RWPE2 (cell line): ENCODE measurements around the gene PLSCR1.
"Not testable (repeated sequence)": the region's sequence is repeated elsewhere in the genome, so short reads cannot be mapped to it uniquely, and the experiment has no call there.

Experiments used
- ATAC-seq: fragments of 200-7000 bp; cut with Tn5 transposase; 3 replicates; pipeline ENCODE4 v1.9.1; 2021; ENCODE audit warnings: low read depth
- DNase-seq: peaks from one replicate; pipeline ENCODE4 v3.0.0-alpha.2; 2020; ENCODE audit warnings: low spot score
- H3K27ac ChIP-seq: fragments of 450-650 bp; 2 replicates; pipeline ENCODE4 v1.5.1; 2017; ENCODE audit warnings: mild to moderate bottlenecking; ENCODE audit not compliant: poor library complexity, severe bottlenecking
- H3K27me3 ChIP-seq: fragments of 250-450 bp; sonication (Bioruptor Pico); 2 replicates; pipeline ENCODE4 v1.5.1; 2021; ENCODE audit warnings: mild to moderate bottlenecking, moderate library complexity; ENCODE audit not compliant: insufficient read depth, poor library complexity, severe bottlenecking
- H3K36me3 ChIP-seq: fragments of 250-450 bp; sonication (Bioruptor Pico); 2 replicates; pipeline ENCODE4 v1.5.1; 2020; ENCODE audit warnings: low read depth, mild to moderate bottlenecking, moderate library complexity
- H3K4me1 ChIP-seq: fragments of 250-450 bp; sonication (Bioruptor Pico); 2 replicates; pipeline ENCODE4 v1.5.1; 2021; ENCODE audit warnings: mild to moderate bottlenecking, moderate library complexity; ENCODE audit not compliant: insufficient read depth, poor library complexity, severe bottlenecking
- H3K4me3 ChIP-seq: fragments of 250-450 bp; sonication (Bioruptor Pico); 2 replicates; pipeline ENCODE4 v1.5.1; 2021; ENCODE audit warnings: mild to moderate bottlenecking, moderate library complexity; ENCODE audit not compliant: severe bottlenecking
- H3K9me3 ChIP-seq: fragments of 250-450 bp; sonication (Bioruptor Pico); 2 replicates; pipeline ENCODE4 v1.5.1; 2021; ENCODE audit warnings: mild to moderate bottlenecking, moderate library complexity; ENCODE audit not compliant: severe bottlenecking
- CTCF ChIP-seq: fragments of 450-650 bp; IDR thresholded peaks from one replicate; pipeline ENCODE4 v1.5.1; 2017; ENCODE audit warnings: mild to moderate bottlenecking, moderate library complexity; ENCODE audit not compliant: poor library complexity, severe bottlenecking

Gene PLSCR1

DNA sequence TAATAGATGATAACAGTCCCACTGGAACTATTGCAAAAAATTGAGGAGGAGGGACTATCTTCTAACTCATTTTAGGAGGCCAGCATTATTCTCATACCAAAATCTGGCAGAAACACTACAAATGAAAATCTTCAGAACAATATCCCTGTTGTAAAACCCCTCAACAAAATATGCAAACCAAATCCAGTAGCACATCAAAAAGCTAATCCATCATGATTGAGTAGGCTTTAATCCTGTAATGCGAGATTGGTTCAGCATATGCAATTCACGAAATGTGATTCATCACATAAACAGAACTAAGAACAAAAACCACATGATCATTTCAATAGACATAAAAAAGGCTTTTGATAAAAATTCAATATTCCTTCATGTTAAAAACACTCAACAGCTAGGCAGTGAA, 51.2 kb downstream of the PLSCR1 start:
- Histone ChIP-seq H3K27me3 (no peaks in the 10 kb centered on the region), H3K4me1 (peaks cover 12% of the 10 kb centered on the region), H3K4me3 (no peak overlapping the region), H3K9me3 (no peaks in the 10 kb centered on the region), H3K27ac (peak overlapping the region; percentile 35), H3K36me3 (no peaks in the 10 kb centered on the region; the same call in 1 of the 2 replicates)
- ATAC-seq, result peak; percentile 58; the same call in 2 of the 3 replicates
- no peak for DNase-seq
- no peak for TF ChIP-seq CTCF

DNA sequence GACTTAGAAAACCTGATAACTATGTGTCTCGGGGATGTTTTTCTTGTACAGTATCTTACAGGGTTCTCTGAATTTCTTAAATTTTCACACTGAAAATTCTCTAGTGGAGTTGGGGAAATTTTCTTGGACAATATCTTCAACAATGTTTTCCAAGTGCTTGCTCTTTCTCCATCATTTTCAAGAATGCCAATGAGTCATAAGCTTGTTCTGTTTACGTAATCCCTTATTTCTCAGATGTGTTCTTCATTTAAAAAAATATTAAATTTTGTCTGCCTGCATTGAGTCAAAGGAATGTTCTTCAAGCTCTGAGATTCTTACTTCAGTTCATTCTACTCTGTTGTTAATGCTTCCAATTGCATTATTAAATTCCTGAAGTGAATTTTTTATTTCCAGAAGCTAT, 53.1 kb downstream of the PLSCR1 start:
- no peak for DNase-seq
- no peak overlapping the region for H3K27ac ChIP-seq
- no peak for ATAC-seq
- H3K4me1 ChIP-seq, result peaks cover 12% of the 10 kb centered on the region
- H3K9me3 ChIP-seq, result no peaks in the 10 kb centered on the region
- H3K4me3 ChIP-seq, result no peak overlapping the region
- TF ChIP-seq CTCF, result no peak
- no peaks in the 10 kb centered on the region; the same call in 1 of the 2 replicates for H3K36me3 ChIP-seq
- H3K27me3 ChIP-seq, result no peaks in the 10 kb centered on the region

DNA sequence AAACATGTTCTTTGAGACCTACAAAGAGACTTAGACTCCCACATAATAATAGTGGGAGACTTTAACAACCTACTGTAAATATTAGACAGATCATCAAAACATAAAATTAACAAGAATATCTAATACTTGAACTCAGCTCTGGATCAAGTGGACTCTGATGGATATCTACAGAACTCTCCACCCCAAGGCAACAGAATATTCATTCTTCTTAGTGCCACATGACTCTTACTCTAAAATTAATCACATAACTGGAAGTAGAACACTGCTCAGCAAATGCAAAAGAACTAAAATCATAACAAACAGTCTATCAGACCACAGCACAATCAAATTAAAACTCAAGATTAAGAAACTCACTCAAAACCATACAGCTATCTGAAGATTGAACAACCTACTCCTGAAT, 59.1 kb downstream of the PLSCR1 start:
- no peak for DNase-seq
- H3K36me3 ChIP-seq, result no peaks in the 10 kb centered on the region
- H3K9me3 ChIP-seq, result no peaks in the 10 kb centered on the region
- no peak overlapping the region for H3K27ac ChIP-seq
- no peak for ATAC-seq
- no peak for TF ChIP-seq CTCF
- no peaks in the 10 kb centered on the region for H3K27me3 ChIP-seq
- no peaks in the 10 kb centered on the region for H3K4me1 ChIP-seq
- H3K4me3 ChIP-seq, result no peak overlapping the region

GRCh38 chr3:146476094-146476740, 68.2 kb downstream of the PLSCR1 start:
- no peaks in the 10 kb centered on the region for H3K9me3 ChIP-seq
- no peaks in the 10 kb centered on the region for H3K36me3 ChIP-seq
- H3K27ac ChIP-seq, result no peak overlapping the region
- ATAC-seq (no peak), DNase-seq (no peak)
- H3K4me3 ChIP-seq, result no peak overlapping the region
- no peaks in the 10 kb centered on the region for H3K27me3 ChIP-seq
- no peak for TF ChIP-seq CTCF
- peaks cover 4% of the 10 kb centered on the region for H3K4me1 ChIP-seq

DNA sequence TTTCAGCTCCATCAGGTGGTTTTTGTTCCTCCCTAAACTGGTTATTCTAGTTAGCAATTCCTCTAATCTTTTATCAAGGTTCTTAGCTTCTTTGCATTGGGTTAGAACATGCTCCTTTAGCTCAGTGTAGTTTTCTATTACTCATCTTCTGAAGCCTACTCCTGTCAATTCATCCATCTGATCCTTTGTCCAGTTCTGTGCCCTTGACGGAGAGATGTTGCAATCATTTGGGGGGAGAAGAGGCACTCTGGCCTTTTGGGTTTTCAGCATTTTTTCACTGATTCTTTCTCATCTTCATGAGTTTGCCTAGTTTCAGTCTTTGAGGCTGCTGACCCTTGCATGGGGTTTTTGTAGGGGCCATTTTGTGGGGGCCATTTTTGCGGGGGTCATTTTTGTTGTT, 69.4 kb downstream of the PLSCR1 start:
- H3K4me3 ChIP-seq, H3K27ac ChIP-seq, H3K27me3 ChIP-seq, H3K9me3 ChIP-seq, DNase-seq, H3K4me1 ChIP-seq, ATAC-seq, H3K36me3 ChIP-seq: not testable (repeated sequence)
